GM18870 (cell line): ENCODE measurements around the gene C6orf89.

Experiments used
- ATAC-seq: cut with Tn5 transposase; IDR thresholded peaks from one replicate; pipeline ENCODE4 v1.9.1; 2021; ENCODE audit warnings: moderate library complexity; ENCODE audit not compliant: unreplicated experiment

C6orf89 gene

DNA sequence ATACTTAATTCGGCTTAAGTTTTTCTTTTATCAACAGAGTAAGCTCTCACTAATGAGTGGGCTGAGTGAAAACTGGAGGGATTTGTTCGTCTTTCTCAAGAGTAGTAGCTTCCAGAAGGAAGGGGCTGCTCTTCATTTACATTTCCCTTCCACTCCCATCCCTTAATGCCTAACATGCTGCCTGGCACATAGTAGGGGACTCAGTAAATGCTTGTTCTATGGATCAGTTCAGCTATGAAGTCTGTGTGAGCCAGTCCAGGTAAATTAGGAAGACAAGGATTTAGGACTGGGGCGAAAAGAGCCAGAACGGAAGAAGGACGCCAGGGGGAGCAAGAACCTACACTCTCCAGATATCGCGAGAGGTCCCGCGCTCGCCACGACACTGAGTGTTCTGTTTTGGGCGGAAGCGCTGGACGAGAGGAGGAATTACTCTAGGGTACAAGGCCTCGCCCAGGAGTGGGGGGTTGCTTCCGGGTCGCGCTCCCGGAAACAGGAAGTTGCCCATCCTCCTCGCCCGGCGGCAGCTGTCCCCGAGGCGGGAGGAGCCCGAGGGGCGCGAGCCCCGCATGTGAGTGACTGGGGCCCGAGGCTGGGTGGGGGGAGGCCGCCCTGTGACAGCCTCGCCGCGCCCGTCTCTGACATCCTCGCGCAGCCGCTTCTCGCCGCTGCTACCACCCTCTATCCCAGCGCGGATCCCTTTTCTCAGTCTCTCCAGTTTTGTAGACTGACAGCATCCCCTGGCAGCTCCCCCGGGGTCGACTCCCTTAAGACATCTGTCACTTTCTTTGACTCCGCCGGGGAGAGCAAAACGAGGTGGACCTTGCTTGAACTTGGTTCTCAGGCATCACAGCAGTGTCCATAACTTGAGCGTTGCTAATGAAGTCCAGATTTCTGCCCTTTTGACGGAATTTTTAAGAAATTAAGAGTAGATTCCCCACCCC is at the start of gene C6orf89:
TSS of gene C6orf89 (plus strand) at position 492 of the 941 bp plus-strand sequence. CDS start 13,493 bp downstream, outside the sequence.
- peak; percentile 90 for ATAC-seq

- ATAC-seq, result no peak
These were observed 49.4 kb upstream of the C6orf89 start for GRCh38 chr6:36836111-36837021.

DNA sequence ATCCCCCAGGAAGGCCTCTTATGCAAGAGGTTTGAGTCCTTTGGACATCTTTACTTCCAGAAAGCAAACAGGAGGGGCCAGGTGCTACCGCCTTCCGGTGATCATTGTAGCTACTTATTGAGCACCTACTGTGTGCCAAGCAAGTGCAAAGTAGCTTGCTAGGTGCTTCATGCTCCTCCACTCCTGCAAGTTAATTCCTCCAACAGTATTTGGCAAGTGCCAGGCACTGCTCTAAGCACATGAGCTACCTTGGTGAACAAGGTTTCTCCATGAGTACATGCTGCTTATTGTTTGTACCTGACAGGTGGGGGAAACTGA is 48.8 kb upstream of the C6orf89 start:
- no peak for ATAC-seq

- no peak for ATAC-seq
These were observed 48.1 kb upstream of the C6orf89 start for GRCh38 chr6:36837686-36838085.

GRCh38 chr6:36838896-36839748 is 46.6 kb upstream of the C6orf89 start, which contains the start of gene CPNE5:
Gene CPNE5 (minus strand): TSS chr6:36839444. CDS start chr6:36839377, 67 bp downstream.
- no peak for ATAC-seq

DNA sequence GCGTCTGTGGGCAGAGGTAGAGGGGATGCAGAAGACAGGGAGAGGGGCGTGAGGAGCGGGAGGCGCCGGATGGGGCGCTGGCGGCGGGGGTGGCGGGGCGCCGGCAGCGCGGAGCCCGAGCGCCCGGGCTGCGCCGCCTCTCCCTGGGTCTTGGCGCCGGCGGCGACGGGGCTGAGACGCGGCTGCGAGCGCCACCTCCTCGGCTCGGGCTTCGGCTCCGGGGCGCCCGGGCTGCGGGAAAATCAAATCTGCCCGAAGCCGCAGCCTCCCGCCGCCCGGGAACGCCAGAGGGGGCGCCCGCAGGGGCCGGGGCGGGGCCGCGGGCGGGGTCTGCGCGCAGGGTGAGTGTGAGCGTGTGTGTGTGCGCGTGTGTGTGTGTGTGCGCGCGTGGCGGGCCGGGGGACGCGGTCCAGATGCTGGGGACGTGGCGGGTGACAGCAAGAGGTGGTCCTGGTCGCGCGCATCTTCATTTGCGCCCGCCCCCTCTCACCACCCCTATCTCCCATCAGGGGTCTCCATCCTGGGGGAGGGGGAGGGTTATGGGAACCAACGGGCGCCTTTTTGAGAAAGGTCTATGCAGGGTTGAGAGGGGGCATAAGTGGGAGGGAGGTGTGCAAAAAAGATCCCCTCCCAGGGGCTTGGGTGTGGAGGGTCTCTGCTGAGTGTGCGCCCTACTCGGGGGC is 45.9 kb upstream of the C6orf89 start:
- no peak for ATAC-seq

DNA sequence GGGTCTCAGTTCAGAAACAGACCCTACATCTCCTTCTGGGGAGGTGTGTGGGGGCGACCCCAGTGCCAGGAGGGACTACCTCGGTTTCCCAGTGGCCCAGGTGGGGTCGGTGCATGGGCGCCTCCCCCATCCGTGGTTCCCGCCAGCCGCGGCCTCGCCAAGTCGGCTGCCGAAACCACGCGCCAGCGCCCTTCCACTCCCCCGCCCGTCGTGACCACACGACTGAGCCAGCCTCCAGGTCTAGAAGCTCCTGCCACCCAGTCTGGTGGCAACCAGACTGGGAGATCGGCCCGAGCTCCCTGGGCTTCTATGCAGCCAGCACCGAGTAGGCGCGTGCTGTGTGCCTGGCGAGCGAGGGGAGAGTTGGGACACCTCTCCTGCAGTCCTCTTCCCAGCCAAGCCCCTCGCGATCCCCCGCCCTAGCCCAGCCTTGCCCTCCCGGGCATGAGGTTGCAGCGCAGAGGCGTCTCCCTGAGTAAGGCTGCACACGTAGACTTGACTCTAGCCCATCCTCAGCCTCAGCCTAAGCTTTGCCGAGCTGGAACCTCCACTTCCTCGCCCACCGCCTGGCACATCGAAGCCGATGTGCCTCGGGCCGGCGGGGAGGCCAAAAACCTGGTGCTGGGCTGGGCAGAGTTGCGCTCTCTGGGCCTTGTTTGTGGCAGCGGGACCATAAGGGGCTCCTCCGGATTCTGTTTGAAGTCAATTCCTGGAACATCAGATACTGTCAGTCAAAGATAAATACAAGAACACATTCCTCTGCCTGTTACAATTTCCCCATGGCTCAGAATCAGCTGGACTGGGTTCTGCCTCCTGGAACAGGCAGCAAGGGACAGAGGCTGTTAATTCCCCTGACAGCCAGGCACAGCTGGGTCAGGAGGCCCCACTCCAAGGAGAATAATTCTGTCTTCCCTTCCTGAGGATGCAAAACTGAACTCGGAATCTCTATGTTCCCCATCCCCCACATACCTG is 45.0 kb upstream of the C6orf89 start:
- ATAC-seq, result no peak

DNA sequence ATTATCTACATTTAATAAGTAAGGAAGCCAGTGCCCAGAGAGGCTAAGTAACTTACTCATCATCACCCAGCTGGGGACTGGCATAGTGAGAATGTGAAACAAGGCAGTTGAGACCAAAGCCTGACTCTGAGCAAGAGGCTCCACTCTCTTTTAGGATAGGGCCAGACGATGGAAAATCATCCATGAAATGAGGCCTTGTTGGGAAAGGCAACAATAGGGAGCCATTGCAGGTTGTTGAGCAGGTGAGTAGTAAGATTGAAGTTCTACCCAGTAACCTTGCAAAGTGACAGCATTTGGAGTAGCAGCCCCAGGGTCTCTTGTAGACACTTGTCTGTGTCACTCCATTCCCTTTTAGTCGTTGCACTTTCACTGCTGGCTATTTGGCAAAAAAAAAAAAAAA is 44.0 kb upstream of the C6orf89 start:
- ATAC-seq, result no peak

DNA sequence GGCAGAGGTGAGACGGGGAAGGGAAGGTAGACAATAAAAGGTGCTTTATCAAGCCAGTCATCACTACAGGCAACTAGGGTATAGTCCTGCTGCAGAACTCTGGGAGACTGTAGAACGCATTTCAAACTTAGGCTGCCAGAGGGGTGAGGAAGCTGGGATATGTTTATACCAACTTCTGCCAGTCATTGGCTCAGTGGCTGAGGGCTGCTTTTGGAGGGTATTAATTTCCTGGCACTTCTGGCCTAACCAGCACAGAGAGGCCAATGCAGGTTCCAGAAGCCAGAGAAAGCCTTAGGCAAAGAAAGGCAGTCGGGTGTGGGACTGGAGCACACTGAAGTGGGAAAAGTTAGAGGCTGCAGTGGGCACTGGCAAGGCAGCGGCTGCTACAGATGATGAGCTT is 42.6 kb upstream of the C6orf89 start:
- ATAC-seq, result no peak

- ATAC-seq, result no peak
These were observed 41.3 kb upstream of the C6orf89 start for GRCh38 chr6:36844232-36845170.

DNA sequence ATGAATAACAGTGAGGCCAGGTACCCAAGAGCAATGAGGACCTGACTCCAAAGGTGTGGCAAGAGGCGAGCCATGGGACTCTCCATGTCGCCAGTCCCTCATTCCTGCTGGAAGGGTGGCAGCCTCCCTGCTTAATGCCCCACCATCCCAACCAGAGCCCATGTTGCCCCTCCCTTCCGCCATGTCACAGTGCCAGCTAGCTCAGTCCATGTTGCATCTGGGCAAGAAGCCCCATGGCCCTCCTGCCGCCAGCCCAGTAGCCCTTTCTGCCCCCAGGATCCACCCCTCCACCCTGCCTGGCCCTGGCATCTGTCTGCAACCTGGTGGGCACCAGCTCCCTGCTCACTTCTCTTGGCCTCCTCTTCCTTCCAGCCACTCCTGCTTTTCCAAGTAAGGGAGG is 40.5 kb upstream of the C6orf89 start:
- ATAC-seq, result no peak

GRCh38 chr6:36847152-36847551 is 38.6 kb upstream of the C6orf89 start:
- ATAC-seq, result no peak

DNA sequence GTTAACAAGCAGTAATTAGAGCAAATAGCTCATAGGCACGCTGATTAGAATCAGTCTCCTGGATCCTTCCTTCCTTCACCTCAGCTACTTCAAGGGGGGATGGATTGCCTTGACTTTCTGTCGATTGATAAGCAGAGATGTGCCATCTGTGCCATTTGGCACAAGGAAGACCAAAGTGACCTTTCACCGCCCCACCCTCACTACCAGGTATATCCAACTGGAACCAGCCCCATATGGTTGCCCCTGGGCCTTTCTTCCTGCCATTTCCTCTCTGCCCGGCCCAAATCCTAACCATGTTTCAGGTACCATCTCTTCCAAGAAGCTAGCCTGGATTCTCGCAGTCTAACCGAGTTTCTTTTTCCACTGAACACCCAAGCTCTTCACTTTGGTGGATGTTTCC is 37.8 kb upstream of the C6orf89 start:
- no peak for ATAC-seq

- no peak for ATAC-seq
These were observed 36.9 kb upstream of the C6orf89 start for GRCh38 chr6:36848658-36849441.

DNA sequence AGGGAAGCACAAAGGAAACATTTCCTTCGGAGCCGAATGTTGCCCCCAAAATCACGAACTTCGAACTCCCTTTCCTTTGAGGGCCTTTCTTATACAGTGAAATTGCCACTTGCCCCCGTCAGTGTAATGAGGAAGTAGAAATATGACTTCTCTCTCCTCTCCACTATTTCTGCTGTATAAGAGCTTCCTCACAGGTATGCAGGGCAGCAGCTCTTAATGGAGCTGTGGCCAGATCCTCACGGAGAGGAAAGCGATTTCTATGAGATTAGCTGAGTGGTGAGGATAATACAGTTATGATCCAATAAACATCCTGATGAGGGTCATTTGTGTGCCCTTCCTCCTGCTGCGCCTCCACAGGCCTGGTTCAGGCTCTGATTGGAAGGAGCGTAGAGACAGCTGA is 35.7 kb upstream of the C6orf89 start:
- no peak for ATAC-seq

GRCh38 chr6:36851149-36851614 is 34.6 kb upstream of the C6orf89 start:
- ATAC-seq, result no peak

GRCh38 chr6:36851626-36852025 is 34.1 kb upstream of the C6orf89 start:
- no peak for ATAC-seq
